H1 (cell line): ENCODE results near the gene SCN2B. TPM values are rescaled to one million over a fixed set of nuclear protein-coding genes. Genes with fewer than 3 reads are reported as not detected.
A peak's percentile ranks its signal among the peaks of the same experiment; 100 is the strongest.

ENCODE experiments used
- CTCF ChIA-PET: fragments of 300-600 bp; sonication (Branson Sonifier 250); formaldehyde crosslinking; loops from one replicate; lab custom pipeline; 2021; ENCODE audit not compliant: partially characterized antibody; lab: Charles Lee
- POLR2A ChIA-PET: fragments of 300-600 bp; sonication (Branson Sonifier 250); formaldehyde crosslinking; loops from one replicate; lab custom pipeline; 2021; ENCODE audit warnings: inconsistent platforms; ENCODE audit not compliant: partially characterized antibody; lab: Charles Lee
- DNase-seq, 2 experiments: peaks; one replicate each; pipeline versions ENCODE4 v3.0.0 to v3.0.0-alpha.2; 2010 to 2022; ENCODE audit warnings: low spot score in 2 of 2, low read depth in 1 of 2, mixed read lengths in 1 of 2
- FAIRE-seq: peaks from 2 replicates; lab custom pipeline; 2011; peaks lifted over from hg19 to GRCh38; lab: Jason Lieb, UNC
- H2AFZ ChIP-seq: 2 replicates; pipeline ENCODE4 v1.8.1; 2012; ENCODE audit warnings: low read length, inconsistent platforms
- H2AK5ac ChIP-seq: 2 replicates; pipeline ENCODE4 v1.6.1; 2013; ENCODE audit warnings: low read depth, low read length
- H2BK120ac ChIP-seq: replicated peaks from 2 replicates; pipeline ENCODE3; 2013; ENCODE audit warnings: low read depth, low read length, inconsistent platforms
- H2BK12ac ChIP-seq: 2 replicates; pipeline ENCODE4 v1.6.1; 2013; ENCODE audit warnings: low read depth, low read length
- H2BK15ac ChIP-seq: 2 replicates; pipeline ENCODE4 v1.6.1; 2013; ENCODE audit warnings: low read length
- H2BK20ac ChIP-seq: 2 replicates; pipeline ENCODE4 v1.6.1; 2013; ENCODE audit warnings: low read length
- H2BK5ac ChIP-seq: 2 replicates; pipeline ENCODE4 v1.6.1; 2013; ENCODE audit warnings: low read depth, low read length
- H3K14ac ChIP-seq: 2 replicates; pipeline ENCODE4 v1.6.1; 2013; ENCODE audit warnings: inconsistent platforms; ENCODE audit not compliant: insufficient read length
- H3K18ac ChIP-seq: 2 replicates; pipeline ENCODE4 v1.6.1; 2013; ENCODE audit warnings: low read length; ENCODE audit errors: extremely low read depth
- H3K23ac ChIP-seq: 2 replicates; pipeline ENCODE4 v1.6.1; 2013; ENCODE audit warnings: inconsistent platforms; ENCODE audit not compliant: insufficient read length
- H3K23me2 ChIP-seq: 2 replicates; pipeline ENCODE4 v1.6.1; 2013; ENCODE audit warnings: low read depth, low read length
- H3K27ac ChIP-seq: 2 replicates; pipeline ENCODE4 v1.6.1; 2011; ENCODE audit warnings: low read depth, low read length, inconsistent platforms
- H3K27me3 ChIP-seq, 4 experiments: replicated peaks in 1 of 4; 1 replicate in 1 of 4; 2 replicates in 3 of 4; pipeline versions ENCODE4 v1.6.1 to v1.8.1; 2011 to 2013; ENCODE audit warnings: low read length in 3 of 4, mild to moderate bottlenecking in 3 of 4, inconsistent platforms in 2 of 4, mixed read lengths in 2 of 4, moderate library complexity in 1 of 4; ENCODE audit not compliant: control insufficient read depth in 3 of 4, insufficient read depth in 3 of 4; ENCODE audit errors: extremely low read depth in 1 of 4
- H3K36me3 ChIP-seq, 4 experiments: 2 replicates each; pipeline versions ENCODE4 v1.6.1 to v1.8.1; 2011 to 2013; ENCODE audit warnings: mild to moderate bottlenecking in 4 of 4, low read length in 3 of 4, moderate library complexity in 2 of 4, control low read depth in 1 of 4, inconsistent platforms in 1 of 4; ENCODE audit not compliant: insufficient read depth in 4 of 4, control insufficient read depth in 2 of 4
- H3K4ac ChIP-seq: replicated peaks from 2 replicates; pipeline ENCODE3; 2013; ENCODE audit warnings: low read length, low read depth, mixed read lengths, inconsistent platforms; ENCODE audit not compliant: insufficient read length
- H3K4me1 ChIP-seq, 4 experiments: replicated peaks in 1 of 4; 1 replicate in 1 of 4; 2 replicates in 3 of 4; pipeline versions ENCODE4 v1.6.1 to v1.8.1; 2011 to 2013; ENCODE audit warnings: low read length in 3 of 4, inconsistent platforms in 2 of 4, mixed read lengths in 1 of 4; ENCODE audit not compliant: insufficient read depth in 4 of 4, control insufficient read depth in 3 of 4
- H3K4me2 ChIP-seq, 2 experiments: 2 replicates each; pipeline versions ENCODE4 v1.6.1 to v1.8.1; 2011 to 2013; ENCODE audit warnings: low read depth in 2 of 2, low read length in 2 of 2, control low read depth in 1 of 2, inconsistent platforms in 1 of 2, mild to moderate bottlenecking in 1 of 2; ENCODE audit not compliant: insufficient read depth in 1 of 2
- H3K4me3 ChIP-seq, 4 experiments: fragments of 200-600, 300-600 bp in 1 of 4; sonication (generic), shearing (Covaris generic), sonication (Bioruptor Twin) in 1 of 4; 2 replicates each; pipeline versions ENCODE4 v1.5.1 to v1.8.1; 2011 to 2016; ENCODE audit warnings: low read length in 4 of 4, low read depth in 3 of 4, control low read depth in 2 of 4, inconsistent platforms in 2 of 4, mild to moderate bottlenecking in 2 of 4, mixed read lengths in 1 of 4, moderate library complexity in 1 of 4; ENCODE audit not compliant: insufficient read depth in 2 of 4; ENCODE audit errors: extremely low read depth in 1 of 4
- H3K56ac ChIP-seq: replicated peaks from 2 replicates; pipeline ENCODE3; 2013; ENCODE audit warnings: low read depth, mild to moderate bottlenecking, mixed read lengths, low read length, inconsistent platforms; ENCODE audit not compliant: insufficient read length
- H3K79me1 ChIP-seq: 2 replicates; pipeline ENCODE4 v1.6.1; 2013; ENCODE audit warnings: low read depth, low read length, control low read depth
- H3K79me2 ChIP-seq, 2 experiments: 2 replicates each; pipeline versions ENCODE4 v1.6.1 to v1.8.1; 2012 to 2013; ENCODE audit warnings: low read length in 2 of 2, mild to moderate bottlenecking in 2 of 2, inconsistent platforms in 1 of 2; ENCODE audit not compliant: insufficient read depth in 2 of 2, control insufficient read depth in 1 of 2
- H3K9ac ChIP-seq, 4 experiments: replicated peaks in 1 of 4; 1 replicate in 1 of 4; 2 replicates in 3 of 4; pipeline versions ENCODE4 v1.6.1 to v1.8.1; 2011 to 2013; ENCODE audit warnings: low read depth in 3 of 4, low read length in 3 of 4, control low read depth in 2 of 4, mild to moderate bottlenecking in 2 of 4, moderate library complexity in 2 of 4, inconsistent platforms in 1 of 4; ENCODE audit errors: extremely low read depth in 1 of 4
- H3K9me3 ChIP-seq, 2 experiments: 2 replicates each; pipeline versions ENCODE4 v1.6.1 to v1.8.1; 2012 to 2013; ENCODE audit warnings: mild to moderate bottlenecking in 2 of 2, moderate library complexity in 2 of 2, control low read depth in 1 of 2, inconsistent platforms in 1 of 2, low read depth in 1 of 2, low read length in 1 of 2, mixed read lengths in 1 of 2; ENCODE audit not compliant: insufficient read depth in 2 of 2
- H4K20me1 ChIP-seq, 2 experiments: replicated peaks in 1 of 2; 2 replicates each; pipeline versions ENCODE3 to v1.8.1; 2011 to 2013; ENCODE audit warnings: inconsistent platforms in 2 of 2, low read length in 2 of 2, mild to moderate bottlenecking in 1 of 2; ENCODE audit not compliant: insufficient read depth in 2 of 2, control insufficient read depth in 1 of 2
- H4K5ac ChIP-seq: 2 replicates; pipeline ENCODE4 v1.6.1; 2013; ENCODE audit warnings: low read length, low read depth, mixed read lengths, inconsistent platforms; ENCODE audit not compliant: insufficient read length
- H4K8ac ChIP-seq: 2 replicates; pipeline ENCODE4 v1.8.0; 2013; ENCODE audit warnings: mild to moderate bottlenecking, moderate library complexity, low read length, inconsistent platforms; ENCODE audit not compliant: insufficient read depth; ENCODE audit errors: extremely low read depth
- H4K91ac ChIP-seq: replicated peaks from 2 replicates; pipeline ENCODE3; 2013; ENCODE audit warnings: low read length, mixed read lengths, inconsistent platforms; ENCODE audit not compliant: insufficient read length
- ATF2 ChIP-seq: IDR thresholded peaks from 2 replicates; pipeline ENCODE4 v1.6.1; 2012; ENCODE audit warnings: low read length, inconsistent platforms
- JUN ChIP-seq: IDR thresholded peaks from 2 replicates; pipeline ENCODE4 v1.6.1; 2011; ENCODE audit warnings: low read depth, mild to moderate bottlenecking, improper control_type of control experiment, low read length
- PHF8 ChIP-seq: fragments of 200-600 bp; sonication (generic); conservative IDR thresholded peaks from 2 replicates; pipeline ENCODE4 v1.7.1; 2012; ENCODE audit warnings: low read depth, mild to moderate bottlenecking, inconsistent platforms, low read length, moderate library complexity
- RAD21 ChIP-seq, 2 experiments: IDR thresholded peaks in 1 of 2; conservative IDR thresholded peaks in 1 of 2; 2 replicates each; pipeline ENCODE4 v1.6.1; 2011; ENCODE audit warnings: low read depth in 2 of 2, low read length in 2 of 2, improper control_type of control experiment in 1 of 2, inconsistent platforms in 1 of 2, mild to moderate bottlenecking in 1 of 2, moderate library complexity in 1 of 2
- SIRT6 ChIP-seq: IDR thresholded peaks from one replicate; pipeline ENCODE4 v1.7.1; 2012; ENCODE audit warnings: low read length, inconsistent platforms
- SRF ChIP-seq: IDR thresholded peaks from 2 replicates; pipeline ENCODE4 v1.6.1; 2011; ENCODE audit warnings: mild to moderate bottlenecking, low read depth, low read length, moderate library complexity
- TAF7 ChIP-seq: optimal IDR thresholded peaks from 2 replicates; pipeline ENCODE3; 2011; ENCODE audit warnings: low read depth, mild to moderate bottlenecking, inconsistent platforms, low read length, moderate library complexity, borderline replicate concordance
- WGBS, 2 experiments: shearing (Covaris generic) in 1 of 2; methylation state at CpG; one replicate each; pipeline versions ENCODE4 v1.1.6 to v1.1.7; 2013 to 2015; ENCODE audit warnings: low lambda C conversion rate in 2 of 2, mixed read lengths in 2 of 2, inconsistent platforms in 1 of 2, low coverage in 1 of 2, missing lambda C conversion rate in 1 of 2; ENCODE audit not compliant: insufficient replicate concordance in 2 of 2, insufficient coverage in 1 of 2, insufficient read length in 1 of 2; ENCODE audit errors: extremely low coverage in 1 of 2, missing lambda C conversion rate in 1 of 2; 5-methylcytosine and 5-hydroxymethylcytosine counted together
- polyA plus RNA-seq, 7 experiments: library from polyadenylated mRNA; depleted of rRNA in 3 of 7; stranded (reverse) in 5 of 7; unstranded in 2 of 7; fragments of >200 nt in 5 of 7; fragments of 200-250 nt in 2 of 7; gene quantifications; 1 replicate in 5 of 7; 2 replicates in 1 of 7; 4 replicates in 1 of 7; pipeline versions ENCODE4 v1.2.1 to v1.2.3, GENCODE V29; 2011 to 2013; ENCODE audit warnings: missing spikeins in 2 of 7, mixed read lengths in 2 of 7
- total RNA-seq: library from RNA; stranded (reverse); fragmentation: NEBNext Ultra II Directional; extraction: Animal tissue kit (Norgen Biotek cat#: 25700); gene quantifications from 2 replicates; pipeline ENCODE4 v1.2.1, GENCODE V29; 2021
- TF ChIP-seq, protein P1 (sequence below): IDR thresholded peaks from 2 replicates; pipeline ENCODE4 v1.6.1; 2012; ENCODE audit warnings: inconsistent platforms

Gene SCN2B
- total and polyA plus RNA-seq, 2 of the 8 experiments (the other 6 are each of a cell fraction or from before 2014, with no cell fraction given), result 0.14 to 0.24 TPM

GRCh38 chr11:118214210-118214914 is 37.9 kb upstream of the SCN2B start:
- no peaks in the 10 kb centered on the region for H3K27me3 ChIP-seq
- peak overlapping the region; percentile 23; the same call in 1 of the 2 replicates for H2BK15ac ChIP-seq
- no peak overlapping the region for H2BK120ac ChIP-seq
- 0 out of 2 replicates have a peak overlapping the region, but pooled peaks have one; percentile 31 for H2AFZ ChIP-seq
- no peak overlapping the region for H2AK5ac ChIP-seq
- H3K79me1 ChIP-seq, result no peaks in the 10 kb centered on the region
- FAIRE-seq (no peak), DNase-seq (no peak)
- CTCF ChIA-PET, result interaction anchor here (0.7 to 2.6 kb wide), 10 partner anchors 11 to 275 kb away, joined by 3 to 8 read pairs (median 3); partner anchors contain the start of gene JAML
- H3K23me2 ChIP-seq, result no peaks in the 10 kb centered on the region
- H3K4me3 ChIP-seq, result no peak overlapping the region
- H3K79me2 ChIP-seq, result no peaks in the 10 kb centered on the region
- H4K8ac ChIP-seq, result no peak overlapping the region
- H2BK20ac ChIP-seq, result no peak overlapping the region
- POLR2A ChIA-PET, result interaction anchor here (1.1 to 1.6 kb wide), 2 partner anchors 9 to 50 kb away, joined by 3 read pairs; partner anchors contain the start of gene MPZL2
- H2BK12ac ChIP-seq, result peak overlapping the region; percentile 84
- H2BK5ac ChIP-seq, result 0 out of 2 replicates have a peak overlapping the region, but pooled peaks have one; percentile 8
- TF ChIP-seq SRF (no peak), RAD21 (IDR thresholded peaks at IDR 0.05 in 1 of 2, conservative IDR thresholded peaks at IDR 0.05 in 1 of 2; ENCODE audit: low read depth in 2 of 2, low read length in 2 of 2) (no peak), ATF2 (no peak), SIRT6 (no peak), TAF7 (no peak), JUN (no peak), PHF8 (no peak)
- TF ChIP-seq, protein P1, sequence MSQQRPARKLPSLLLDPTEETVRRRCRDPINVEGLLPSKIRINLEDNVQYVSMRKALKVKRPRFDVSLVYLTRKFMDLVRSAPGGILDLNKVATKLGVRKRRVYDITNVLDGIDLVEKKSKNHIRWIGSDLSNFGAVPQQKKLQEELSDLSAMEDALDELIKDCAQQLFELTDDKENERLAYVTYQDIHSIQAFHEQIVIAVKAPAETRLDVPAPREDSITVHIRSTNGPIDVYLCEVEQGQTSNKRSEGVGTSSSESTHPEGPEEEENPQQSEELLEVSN, result no peak
- H3K4me2 ChIP-seq, result no peak overlapping the region
- H3K4ac ChIP-seq, result peak overlapping the region; percentile 28
- no peak overlapping the region for H3K9ac ChIP-seq
- H3K18ac ChIP-seq, result 0 out of 2 replicates have a peak overlapping the region, but pooled peaks have one; percentile 19
- H3K23ac ChIP-seq, result no peak overlapping the region
- 81% methylated on average over 6 of the region's 6 CpGs; no CpG with 5 or more reads in 1 of the 2 experiments for WGBS, 2 experiments
- peak overlapping the region; percentile 29 for H4K91ac ChIP-seq
- H3K4me1 ChIP-seq, result peaks cover 6 to 21% (median 20%) of the 10 kb centered on the region in 4 experiments; a peak in 6 of 7 replicates
- H3K36me3 ChIP-seq, result no peaks in the 10 kb centered on the region
- H4K5ac ChIP-seq, result no peak overlapping the region
- no peak overlapping the region for H3K14ac ChIP-seq
- H3K27ac ChIP-seq, result no peak overlapping the region
- H3K56ac ChIP-seq, result no peak overlapping the region
- H4K20me1 ChIP-seq, result no peaks in the 10 kb centered on the region
- no peaks in the 10 kb centered on the region for H3K9me3 ChIP-seq
